ENCODE results near the gene ARHGAP28.

DNA sequence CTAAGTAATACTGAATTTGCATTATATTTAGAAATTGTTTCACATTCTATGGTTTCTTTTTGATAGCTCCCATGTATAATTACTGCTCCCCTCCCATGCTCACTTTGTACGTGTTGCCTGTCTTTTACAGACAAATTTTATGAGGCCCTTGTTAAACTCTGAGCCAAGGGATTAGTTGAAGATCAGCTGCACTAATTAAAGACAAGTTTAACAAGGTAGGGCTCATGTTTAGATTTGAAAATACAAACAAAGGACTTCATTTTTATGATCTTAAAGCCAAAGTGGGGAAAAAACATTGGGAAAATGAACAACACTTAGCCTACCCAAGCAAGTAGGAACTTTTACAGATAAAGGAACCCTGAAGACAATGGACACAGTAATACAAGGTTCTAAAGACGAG is 46.2 kb downstream of the ARHGAP28 start:
- TF ChIP-seq, protein P1, sequence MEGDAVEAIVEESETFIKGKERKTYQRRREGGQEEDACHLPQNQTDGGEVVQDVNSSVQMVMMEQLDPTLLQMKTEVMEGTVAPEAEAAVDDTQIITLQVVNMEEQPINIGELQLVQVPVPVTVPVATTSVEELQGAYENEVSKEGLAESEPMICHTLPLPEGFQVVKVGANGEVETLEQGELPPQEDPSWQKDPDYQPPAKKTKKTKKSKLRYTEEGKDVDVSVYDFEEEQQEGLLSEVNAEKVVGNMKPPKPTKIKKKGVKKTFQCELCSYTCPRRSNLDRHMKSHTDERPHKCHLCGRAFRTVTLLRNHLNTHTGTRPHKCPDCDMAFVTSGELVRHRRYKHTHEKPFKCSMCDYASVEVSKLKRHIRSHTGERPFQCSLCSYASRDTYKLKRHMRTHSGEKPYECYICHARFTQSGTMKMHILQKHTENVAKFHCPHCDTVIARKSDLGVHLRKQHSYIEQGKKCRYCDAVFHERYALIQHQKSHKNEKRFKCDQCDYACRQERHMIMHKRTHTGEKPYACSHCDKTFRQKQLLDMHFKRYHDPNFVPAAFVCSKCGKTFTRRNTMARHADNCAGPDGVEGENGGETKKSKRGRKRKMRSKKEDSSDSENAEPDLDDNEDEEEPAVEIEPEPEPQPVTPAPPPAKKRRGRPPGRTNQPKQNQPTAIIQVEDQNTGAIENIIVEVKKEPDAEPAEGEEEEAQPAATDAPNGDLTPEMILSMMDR (IDR thresholded peaks at IDR 0.05) = no peak
- TF ChIP-seq POLR2A (IDR thresholded peaks at IDR 0.05) = no peak
